Muscle of arm (tissue), 12 donors: Measurements from ENCODE around the gene CAB39L. TPM values are rescaled to one million over a fixed set of nuclear protein-coding genes. Genes with fewer than 3 reads are reported as not detected.

ENCODE experiments used
- DNase-seq: peaks from one replicate; pipeline ENCODE4 v3.0.0-alpha.2; 2013
- polyA plus RNA-seq, 12 donors: library from polyadenylated mRNA; unstranded; fragments of 120-200 nt; gene quantifications; one replicate each; pipeline ENCODE4 v1.2.1, GENCODE V29; 2013; ENCODE audit not compliant: insufficient read length in 12 of 12

The CAB39L gene
- polyA plus RNA-seq, 12 donors = 3.8 to 19.0 (median 5.0) TPM; not detected in 2

GRCh38 chr13:49292742-49293486 is 150.9 kb downstream of the CAB39L start:
- DNase-seq = peak; percentile 44

DNA sequence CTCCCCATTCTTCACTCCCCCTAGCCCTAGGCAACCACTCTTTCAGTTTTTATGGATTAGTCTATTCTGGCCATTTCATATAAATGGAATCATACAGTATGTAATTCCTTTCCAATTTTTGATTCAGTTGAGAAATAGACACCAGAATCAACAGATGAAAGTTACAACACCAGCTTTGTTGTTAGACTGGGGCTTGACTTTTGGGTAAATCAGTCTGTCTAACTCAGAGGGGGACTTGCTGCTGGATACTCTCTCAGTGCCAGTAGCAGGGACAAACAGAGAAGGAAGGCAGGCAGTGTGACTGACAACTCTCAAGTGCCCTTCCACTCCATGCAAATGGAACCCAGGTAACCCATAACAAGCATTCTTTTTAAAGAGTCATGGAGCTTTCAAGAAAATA is 155.4 kb downstream of the CAB39L start:
- no peak for DNase-seq

DNA sequence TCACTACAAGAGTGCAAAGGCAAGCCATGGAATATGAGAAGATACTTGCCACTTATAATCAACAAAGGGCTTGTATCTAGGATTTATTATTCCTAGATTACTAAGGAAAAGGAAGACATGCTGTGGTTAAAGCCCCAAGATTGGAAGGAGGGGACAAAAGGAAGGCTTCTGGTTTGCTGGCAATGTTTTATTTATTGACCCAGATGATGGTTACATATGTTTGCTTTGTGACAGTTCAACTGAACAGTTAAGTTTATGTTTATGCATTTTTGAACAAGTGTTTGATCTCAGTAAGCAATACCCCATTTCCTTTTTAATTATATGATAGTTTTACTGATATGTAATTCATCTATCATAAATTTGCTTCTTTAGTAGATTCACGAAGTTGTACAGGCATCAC is 155.9 kb downstream of the CAB39L start:
- DNase-seq = no peak

DNA sequence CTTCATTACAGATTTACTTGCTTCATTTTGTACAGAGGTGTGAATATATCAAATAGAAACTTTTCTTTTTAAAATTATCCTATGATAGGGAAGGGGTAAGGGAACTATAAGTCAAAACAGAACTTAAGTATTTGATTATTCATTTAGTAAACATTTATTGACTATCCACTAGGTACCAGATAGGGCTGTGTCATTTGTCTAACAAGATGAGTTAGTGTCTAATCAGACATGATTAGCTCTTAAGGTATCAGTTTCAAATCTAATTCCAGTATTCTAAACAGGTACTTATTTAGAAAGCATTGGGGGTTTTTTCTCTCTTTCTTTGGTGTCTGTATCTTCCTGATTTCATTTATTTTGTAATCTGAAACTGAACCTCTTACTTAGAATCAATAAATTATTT is 164.0 kb downstream of the CAB39L start:
- no peak for DNase-seq

- no peak for DNase-seq
Measured at GRCh38 chr13:49279112-49279511, 164.8 kb downstream of the CAB39L start.

GRCh38 chr13:49278211-49278610 is 165.7 kb downstream of the CAB39L start:
- DNase-seq = no peak

DNA sequence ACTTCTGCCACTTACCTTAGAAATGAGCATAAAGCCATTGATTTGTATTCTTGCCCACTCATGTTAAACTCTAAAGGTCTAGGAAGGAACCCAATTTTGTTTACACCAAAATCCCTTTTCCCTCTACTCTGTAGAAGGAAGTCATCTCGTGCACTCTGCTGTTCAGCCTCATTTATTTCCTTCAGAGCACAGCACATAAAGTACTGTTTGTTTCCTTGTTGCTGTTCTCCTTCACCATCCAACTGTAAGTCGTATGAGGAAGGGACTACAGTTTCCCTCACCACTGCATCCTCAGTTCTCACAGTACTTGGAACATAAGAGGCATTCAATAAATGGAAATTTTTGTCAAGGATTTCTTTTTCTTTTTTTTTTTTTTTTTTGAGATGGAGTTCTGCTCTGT is 171.6 kb downstream of the CAB39L start:
- no peak for DNase-seq

DNA sequence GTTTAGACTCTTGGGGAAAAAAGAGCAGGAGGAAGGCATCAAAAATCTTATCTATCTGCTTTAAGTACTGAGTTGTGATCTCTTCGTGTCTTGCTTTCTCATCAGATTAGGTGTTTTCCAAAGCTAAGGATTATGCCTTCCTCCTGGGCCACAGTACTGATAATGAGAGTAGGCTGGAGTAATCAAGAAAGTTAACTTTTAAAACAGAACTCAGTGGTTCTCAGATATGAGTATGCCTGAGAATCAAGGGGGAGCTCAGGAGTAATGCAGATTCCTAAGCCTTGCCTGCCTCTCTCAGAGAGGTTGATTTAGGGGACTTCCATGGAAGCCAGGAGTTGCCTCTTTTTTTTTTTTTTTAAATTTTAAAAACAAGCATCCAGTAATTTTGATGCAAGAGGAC is 172.6 kb downstream of the CAB39L start:
- DNase-seq = no peak

GRCh38 chr13:49265822-49266221 is 178.0 kb downstream of the CAB39L start:
- DNase-seq = no peak

GRCh38 chr13:49262634-49263033 is 181.2 kb downstream of the CAB39L start:
- DNase-seq = no peak

DNA sequence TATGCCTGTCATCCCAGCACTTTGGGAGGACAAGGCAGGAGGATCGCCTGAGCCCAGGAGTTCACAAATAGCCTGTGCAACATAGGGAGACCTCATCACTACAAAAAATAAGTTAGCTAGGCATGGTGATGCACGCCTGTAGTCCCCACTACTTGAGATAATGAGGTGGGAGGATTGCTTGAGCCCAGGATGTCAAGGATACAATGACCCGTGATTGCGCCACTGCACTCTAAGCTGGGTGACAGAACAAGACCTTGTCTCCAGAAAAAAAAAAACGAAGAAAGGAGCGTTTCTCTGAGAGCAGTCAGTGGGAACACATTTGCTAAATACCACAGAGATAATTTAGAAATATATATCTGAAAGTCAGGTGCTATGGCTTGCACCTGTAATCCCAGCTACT is 184.3 kb downstream of the CAB39L start:
- no peak for DNase-seq

Other genes with a start within 250 kb of the CAB39L start
- not detected for gene MLNR, start 223.7 kb downstream of the CAB39L start, polyA plus RNA-seq
- 10 to 100 TPM in 3 of 12 donors, 1 to 10 TPM in 8, not detected in 1; 8.0 to 25.9 (median 9.5) TPM for gene CDADC1, start 196.1 kb downstream of the CAB39L start, polyA plus RNA-seq
- 10 to 100 TPM in 5 of 12 donors, 1 to 10 TPM in 6, not detected in 1; 5.2 to 14.7 (median 9.4) TPM for gene SETDB2, start 210 bp upstream of the CAB39L start, polyA plus RNA-seq
- 10 to 100 TPM in 11 of 12 donors, not detected in 1; 15.4 to 60.1 (median 25.0) TPM for gene PHF11, start 51.9 kb upstream of the CAB39L start, polyA plus RNA-seq
- 10 to 100 TPM in 11 of 12 donors, not detected in 1; 17.6 to 35.1 (median 23.0) TPM for gene RCBTB1, start 141.5 kb upstream of the CAB39L start, polyA plus RNA-seq
- under 1 TPM in 10 of 12 donors, not detected in 2; 0.18 to 0.76 (median 0.30) TPM for gene ARL11, start 184.4 kb upstream of the CAB39L start, polyA plus RNA-seq
- gene EBPL, start 247.4 kb upstream of the CAB39L start, polyA plus RNA-seq = 10 to 100 TPM in 11 of 12 donors, not detected in 1; 19.7 to 39.6 (median 25.8) TPM